Activated CD4-positive, CD25-positive, alpha-beta regulatory T cell (primary cell): ENCODE data around the gene NFIX.

Experiments
- DNase-seq, 4 experiments: peaks; one replicate each; lab custom pipeline; 2025; lab: John Stamatoyannopoulos, UW

The NFIX gene

DNA sequence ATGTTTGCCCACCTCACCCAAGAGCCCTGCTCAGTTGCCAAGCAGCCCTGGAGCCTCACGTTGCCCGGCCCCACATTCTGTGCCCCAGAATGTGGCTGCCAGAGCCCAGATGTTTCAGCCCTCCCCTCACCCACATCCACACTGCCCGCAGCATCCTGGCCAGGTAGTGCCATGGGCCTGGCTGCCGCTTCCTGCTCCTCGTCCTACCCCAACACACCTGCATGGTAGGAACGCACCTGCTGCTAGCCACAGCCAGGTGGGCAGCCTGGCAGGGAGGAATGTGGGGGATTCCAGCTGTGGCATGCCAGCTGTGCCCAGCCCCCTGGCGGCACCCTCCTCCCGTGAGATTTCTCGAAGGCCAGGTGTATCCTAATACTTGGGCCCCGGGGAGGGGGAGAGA, 7.5 kb upstream of the NFIX start:
- no peak for DNase-seq

DNA sequence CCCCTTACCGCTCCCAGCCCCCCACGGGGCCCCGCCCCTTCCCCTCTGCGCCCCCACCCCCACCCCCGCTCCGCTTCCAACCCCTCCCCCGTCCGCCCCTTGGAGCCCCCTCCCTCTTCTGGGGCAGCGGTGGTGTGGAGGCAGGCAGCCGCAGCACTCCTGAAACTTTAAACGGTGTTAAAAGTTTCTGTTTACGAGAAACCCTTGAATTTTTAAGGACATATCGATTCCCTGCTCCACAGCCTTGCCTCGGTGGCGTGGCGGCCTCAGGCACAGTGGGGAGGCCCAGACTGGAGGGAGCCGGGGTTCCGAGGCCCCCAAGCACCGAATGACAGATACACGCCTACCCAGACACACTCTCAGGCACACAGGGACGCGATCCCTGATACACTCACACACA, 4.8 kb upstream of the NFIX start:
- no peak for DNase-seq

DNA sequence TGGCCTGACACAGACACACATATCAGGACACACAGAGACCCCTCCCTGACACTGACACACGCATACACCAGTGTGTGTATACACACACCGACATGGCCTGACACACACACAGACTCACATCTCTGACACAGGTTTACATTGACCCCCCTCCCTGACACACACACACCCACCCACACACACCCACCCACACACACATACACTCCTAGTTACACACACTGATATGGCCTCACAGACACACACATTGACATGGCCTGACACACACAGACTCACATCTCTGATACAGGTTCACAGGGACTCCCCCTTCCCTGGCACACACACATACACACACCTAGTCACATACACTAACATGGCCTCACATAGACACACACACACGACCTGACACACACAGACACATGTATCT, 4.4 kb upstream of the NFIX start:
- no peak for DNase-seq

DNA sequence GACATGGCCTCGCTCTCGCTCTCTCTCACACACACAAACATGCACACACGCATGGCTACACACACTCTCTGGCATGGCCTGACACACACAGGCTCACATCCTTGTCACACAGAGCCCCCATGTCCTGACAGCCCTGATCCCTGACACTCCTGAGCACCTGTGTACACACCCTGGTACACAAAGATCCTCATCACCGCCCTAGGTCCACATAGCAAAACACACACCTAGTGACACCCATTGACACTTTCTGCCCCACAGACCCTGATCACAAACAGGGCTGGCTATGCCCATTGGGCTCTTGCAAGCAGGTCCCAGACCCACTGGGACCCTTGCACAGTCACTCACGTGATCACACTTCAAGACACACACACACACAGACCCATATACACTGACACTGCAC, 4.0 kb upstream of the NFIX start:
- DNase-seq = no peak

GRCh38 chr19:12992729-12993128, 2.5 kb upstream of the NFIX start:
- DNase-seq = no peak

GRCh38 chr19:12993562-12993961, 1.7 kb upstream of the NFIX start:
- no peak for DNase-seq

DNA sequence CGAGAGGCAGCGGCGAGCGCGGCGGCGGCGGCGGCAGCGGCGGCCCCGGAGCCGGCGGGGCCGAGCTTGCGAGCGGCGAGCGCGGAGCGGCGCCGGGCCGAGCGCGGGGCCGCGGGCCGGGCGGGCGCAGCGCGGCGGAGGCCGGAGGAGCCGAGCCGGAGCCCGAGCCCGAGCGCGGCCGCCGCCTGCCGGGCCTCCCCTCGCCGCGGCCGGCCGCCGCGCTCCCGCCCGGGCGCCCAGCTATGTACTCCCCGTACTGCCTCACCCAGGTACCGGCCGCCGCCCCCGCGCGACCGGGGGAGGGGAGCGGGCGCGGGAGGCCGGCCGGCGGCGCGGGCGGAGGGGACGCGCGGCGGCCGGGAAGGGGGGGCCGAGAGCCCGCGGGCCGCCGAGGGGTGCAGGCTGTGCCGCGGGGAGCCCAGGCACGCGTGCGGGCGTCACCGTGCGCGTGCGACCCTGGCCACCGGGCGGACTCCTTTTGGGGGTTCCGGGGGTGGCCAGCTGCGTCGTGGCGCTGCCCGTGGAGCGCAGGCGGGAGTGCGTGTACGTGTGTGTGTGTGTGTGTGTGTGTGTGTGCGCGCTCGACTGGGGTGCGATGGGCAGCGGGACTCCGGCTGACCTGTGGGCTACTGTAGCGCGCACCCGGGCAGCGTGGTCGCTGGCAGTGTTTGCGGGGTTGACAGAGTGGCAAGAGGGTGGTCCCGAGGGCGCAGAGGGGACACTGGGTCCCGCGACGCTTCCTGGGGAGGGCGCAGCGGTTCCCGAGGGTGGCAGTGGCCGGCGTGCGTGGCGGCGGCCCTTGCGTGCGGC, 526 bp downstream of the NFIX start:
- DNase-seq = no peak

GRCh38 chr19:12996406-12997094, 1.3 kb downstream of the NFIX start:
- DNase-seq = no peak

DNA sequence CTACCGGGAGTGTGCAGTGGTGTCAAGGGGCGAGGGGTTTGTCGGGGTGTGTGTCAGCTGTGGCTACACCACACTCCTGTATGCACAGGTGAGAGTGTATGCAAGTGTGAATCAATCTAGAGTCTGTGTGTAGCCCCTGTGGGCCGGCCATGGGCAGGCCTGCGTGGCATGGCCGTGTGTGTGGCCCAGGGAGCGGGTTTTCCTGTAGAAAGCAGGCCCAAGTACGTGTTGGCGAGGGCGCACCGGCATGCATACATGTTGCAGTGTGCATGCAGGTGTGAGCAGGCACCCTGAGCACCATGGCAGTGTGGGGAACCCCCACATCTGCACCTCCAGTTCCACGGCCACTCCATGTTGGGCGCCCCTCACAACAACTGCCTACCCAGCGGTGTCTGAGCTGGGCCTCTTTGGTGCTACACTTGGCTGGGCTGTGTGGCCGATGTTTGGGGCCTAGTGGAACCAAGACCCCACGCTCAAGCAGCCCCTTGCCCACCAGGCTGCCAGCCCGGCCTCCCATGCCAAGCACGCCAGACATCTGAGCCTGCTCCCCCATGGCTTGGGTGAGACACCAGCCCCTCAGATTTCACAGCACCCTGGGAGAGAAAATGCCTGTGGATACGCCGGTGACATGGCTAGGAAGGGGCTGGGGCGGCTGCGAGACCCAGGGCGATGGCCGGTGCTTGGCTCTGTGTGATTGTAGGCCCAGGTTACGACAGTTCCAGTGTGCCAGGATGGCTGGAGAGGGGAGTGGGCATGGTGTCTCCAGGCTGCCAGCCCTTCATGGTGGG, 2.1 kb downstream of the NFIX start:
- no peak for DNase-seq

GRCh38 chr19:12997967-12998940, 3.0 kb downstream of the NFIX start:
- no peak for DNase-seq

DNA sequence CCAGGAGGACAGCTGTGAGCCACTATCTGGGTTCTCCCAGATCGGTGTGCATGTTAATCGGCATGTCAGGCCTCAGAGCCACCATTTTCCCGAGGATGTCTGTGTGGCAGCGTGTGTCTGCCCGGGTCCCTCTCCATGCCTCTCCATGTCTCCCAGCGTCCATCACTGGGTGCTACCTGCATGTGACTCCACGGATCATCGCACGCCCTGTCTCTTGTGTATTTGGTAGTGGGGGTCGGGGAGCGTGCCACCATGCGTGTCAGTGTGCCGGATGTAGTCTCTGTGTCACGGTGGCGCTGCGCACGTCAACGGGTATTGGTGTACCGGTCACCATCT, 5.9 kb downstream of the NFIX start:
- DNase-seq = no peak

GRCh38 chr19:13001502-13002165, 6.4 kb downstream of the NFIX start:
- no peak for DNase-seq

DNA sequence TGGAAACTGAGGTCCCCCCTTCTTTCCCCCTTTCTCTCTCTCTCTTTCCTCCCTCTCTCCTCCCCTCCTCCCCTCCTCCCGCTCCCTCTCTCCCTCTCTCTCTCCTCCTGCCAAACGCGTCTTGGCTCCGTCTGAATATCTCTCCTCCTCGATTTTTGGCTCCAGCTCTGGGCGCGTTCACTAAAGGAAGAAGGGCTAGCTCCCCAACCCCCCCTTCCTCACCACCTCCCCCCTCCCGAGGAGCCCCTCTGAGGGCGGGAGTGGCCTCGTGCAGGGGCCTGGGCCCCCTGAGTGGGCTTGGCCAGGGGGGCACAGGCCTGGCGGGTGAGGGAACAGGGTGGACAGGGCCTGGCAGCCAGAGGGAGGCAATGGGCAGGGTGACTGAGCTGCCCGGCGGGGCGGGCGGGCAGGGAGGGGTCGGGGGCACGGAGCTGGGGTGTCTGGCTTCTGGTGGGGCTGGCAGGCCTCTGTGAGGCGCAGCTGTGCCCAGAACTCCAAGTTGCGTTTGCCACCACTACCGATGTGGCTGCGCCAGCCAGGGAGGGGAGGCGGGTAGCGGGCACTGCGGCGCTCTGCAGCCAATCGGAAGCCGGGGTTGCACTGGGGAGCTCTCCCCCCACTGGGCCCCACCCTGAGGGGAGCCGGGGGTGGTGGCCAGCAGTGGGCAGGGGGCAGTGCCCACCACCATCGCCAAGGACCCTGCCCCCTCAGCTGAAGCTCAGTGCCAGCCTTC, 7.1 kb downstream of the NFIX start:
- DNase-seq = no peak

DNA sequence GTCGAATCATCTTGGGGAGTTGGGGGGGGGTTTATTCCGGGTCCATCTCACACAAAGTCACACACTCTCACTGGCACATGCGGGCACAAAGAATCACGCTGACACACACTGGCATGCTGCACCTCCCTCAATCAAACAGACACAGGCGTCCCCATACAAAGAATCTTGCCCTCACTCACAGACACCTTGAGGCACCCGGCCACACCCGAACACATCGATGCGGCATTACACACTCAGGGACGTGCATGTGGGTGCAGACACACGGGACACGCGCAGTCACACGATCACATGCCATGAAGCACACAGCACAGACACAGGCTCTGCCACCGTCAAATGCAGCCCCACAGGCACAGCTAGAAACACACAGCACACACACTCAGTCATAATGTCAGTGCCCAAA, 7.8 kb downstream of the NFIX start:
- no peak for DNase-seq

- DNase-seq = no peak
These were observed 9.0 kb downstream of the NFIX start for GRCh38 chr19:13004273-13004672.

- no peak for DNase-seq
These were observed 10.0 kb downstream of the NFIX start for GRCh38 chr19:13005253-13005652.

GRCh38 chr19:13005861-13006370, 10.6 kb downstream of the NFIX start:
- DNase-seq = no peak

- no peak for DNase-seq
These were observed 11.4 kb downstream of the NFIX start for GRCh38 chr19:13006431-13007281.

DNA sequence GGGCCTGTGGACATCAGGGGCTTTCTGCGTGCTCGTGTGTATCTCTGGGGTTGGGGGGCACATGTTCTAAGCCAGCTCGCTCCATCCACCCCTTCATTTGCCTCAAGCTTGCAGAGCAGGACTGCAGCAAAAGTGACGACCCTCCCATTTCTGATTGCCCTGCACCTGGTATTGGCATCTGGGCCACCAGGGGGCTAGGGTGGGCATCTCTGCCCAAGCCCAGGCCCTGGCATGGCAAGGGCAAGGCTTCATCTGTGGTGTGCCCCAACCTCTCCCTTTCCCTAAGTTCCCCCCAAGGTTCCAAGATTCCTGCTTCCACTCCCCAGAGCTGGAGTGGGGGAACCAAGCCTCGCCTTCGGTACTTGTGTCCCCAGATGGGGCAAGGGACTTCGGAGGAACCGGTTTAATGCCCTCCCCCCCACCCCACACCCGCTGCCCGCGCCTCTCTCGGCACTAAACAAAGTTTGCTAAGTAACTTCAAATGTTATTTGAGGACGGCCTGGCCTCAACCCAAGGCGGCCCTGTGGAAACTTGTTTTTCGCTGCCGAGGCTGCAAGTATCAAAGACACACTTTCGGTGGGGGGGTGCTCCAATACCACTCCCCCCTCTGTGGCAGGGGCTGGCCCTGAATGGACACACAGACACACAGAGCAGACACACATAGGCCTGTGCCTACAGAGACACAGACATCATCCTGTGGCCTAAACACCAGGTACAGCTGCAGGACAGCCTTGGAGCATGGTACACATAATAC, 12.2 kb downstream of the NFIX start:
- DNase-seq = no peak
